HG03521 (cell line): ENCODE data around the gene JCAD.
"Not testable (repeated sequence)": the region's sequence is repeated elsewhere in the genome, so short reads cannot be mapped to it uniquely, and the experiment has no call there.

ENCODE experiments used
- ATAC-seq: cut with Tn5 transposase; IDR thresholded peaks from one replicate; pipeline ENCODE4 v1.9.1; 2021; ENCODE audit warnings: mild to moderate bottlenecking, moderate library complexity; ENCODE audit not compliant: unreplicated experiment

JCAD gene

DNA sequence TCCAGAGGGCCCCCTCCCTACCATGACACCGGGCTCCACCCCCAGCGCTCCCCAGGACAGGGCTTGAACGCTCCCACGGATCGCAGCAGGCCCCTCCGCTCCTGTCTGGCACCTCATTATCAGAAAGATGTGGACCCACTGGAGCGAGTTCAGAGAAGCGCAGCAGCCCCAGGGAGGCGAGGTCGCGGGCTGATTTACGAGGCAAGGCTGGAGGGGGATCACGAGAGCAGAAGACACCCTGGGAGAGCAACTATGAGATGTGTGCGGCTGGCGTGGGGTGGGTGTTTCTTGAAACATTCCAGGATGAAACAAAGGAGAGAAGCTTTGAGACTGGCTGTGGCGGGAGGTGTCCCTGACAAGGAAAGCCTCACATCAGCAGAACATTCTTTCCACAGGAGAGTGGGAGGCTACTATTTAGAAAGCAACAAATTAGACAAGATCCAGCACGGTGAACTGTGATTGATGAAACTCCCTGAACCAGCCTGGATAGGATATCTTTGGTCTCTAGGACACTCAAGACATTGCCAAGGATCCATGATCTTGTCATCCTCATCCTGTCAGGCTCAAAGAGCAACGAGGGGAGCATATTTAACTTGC, 66.0 kb downstream of the JCAD start:
- ATAC-seq, result no peak

DNA sequence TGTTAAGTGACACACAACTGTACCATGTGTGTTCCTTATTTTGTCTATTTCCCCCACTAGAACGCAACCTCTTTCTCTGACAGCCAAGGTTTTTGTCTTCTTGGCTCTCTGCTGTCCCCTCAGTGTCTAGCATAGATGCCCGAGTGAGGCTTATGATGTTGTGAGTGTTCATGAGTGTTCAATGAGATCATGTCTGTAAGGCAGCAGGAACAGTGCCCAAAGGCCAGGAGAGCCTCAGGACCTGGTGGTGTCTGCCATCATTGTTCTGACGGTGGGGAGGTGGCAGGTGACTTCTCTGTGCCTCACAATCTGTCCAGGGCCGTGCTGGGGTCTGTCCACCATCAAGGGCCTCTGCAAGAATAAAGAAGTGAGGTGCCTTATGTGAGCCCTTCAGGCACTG, 66.5 kb downstream of the JCAD start:
- ATAC-seq, result no peak

DNA sequence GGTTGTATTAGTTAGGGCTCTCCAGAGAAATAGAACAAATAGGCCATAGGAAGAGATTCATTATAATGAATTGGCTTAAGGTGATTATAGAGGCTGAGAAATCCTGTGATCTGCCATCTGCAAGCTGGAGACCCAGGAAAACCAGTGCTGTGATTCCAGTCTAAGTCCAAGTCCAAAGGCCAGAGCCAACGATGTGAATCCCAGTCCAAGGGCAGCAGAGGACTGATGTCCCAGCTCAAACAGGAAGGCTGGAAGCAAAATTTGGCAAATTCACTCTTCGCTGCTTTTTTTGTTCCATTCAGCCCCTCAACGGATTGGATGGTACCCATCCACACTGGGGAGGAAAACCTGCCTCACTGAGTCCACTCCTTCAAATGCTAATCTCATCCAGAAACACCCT, 68.0 kb downstream of the JCAD start:
- no peak for ATAC-seq

DNA sequence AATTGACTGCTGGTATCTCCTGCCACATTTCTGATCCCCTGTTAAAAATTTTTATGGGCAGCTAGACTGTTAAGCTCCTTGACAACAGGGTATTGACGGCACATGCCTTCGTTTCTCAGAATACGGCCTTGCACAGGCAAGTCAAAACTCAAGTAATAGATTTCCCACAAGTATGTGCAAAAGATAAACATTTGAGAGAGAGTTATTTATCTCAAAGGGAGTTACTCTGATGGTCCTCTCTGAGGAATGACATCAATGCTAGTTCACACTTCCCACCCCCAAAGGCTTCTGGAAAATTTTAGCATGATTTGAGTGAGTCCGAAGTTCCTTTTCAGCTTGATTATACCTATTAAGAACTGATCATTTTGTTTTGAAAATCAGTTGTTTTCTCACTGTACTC, 71.9 kb downstream of the JCAD start:
- ATAC-seq, result no peak

DNA sequence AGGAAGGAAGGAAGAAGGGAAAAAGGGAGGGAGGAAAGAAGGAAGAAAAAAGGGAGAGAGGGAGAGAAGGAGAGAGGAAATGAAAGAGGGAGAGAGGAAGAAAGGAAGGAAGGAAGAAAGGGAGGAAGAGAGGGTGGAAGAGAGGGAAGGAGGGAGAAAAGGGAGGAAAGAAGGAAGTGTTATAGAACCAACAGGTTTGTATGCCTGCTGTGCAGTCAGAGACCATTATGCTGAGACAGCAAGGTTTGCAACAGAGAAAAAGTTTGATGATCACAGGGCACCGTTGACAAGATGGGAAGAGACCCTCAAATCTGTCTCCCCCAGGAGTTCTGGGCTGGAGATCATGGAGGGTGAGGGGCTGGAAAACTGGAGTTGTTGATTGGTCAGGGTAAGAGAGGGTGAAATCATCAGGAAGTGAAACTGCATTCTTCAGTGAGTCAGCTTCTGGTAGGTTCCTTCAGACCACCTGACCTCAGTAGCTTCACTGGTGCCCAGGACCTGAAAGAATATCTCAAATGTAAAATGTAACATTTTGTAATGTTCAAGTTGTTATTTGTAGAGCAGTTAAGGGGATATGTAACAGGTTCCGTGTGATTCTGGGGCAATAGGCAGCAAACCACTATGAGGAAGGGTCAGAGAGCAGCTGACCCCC, 76.3 kb downstream of the JCAD start:
- no peak for ATAC-seq

DNA sequence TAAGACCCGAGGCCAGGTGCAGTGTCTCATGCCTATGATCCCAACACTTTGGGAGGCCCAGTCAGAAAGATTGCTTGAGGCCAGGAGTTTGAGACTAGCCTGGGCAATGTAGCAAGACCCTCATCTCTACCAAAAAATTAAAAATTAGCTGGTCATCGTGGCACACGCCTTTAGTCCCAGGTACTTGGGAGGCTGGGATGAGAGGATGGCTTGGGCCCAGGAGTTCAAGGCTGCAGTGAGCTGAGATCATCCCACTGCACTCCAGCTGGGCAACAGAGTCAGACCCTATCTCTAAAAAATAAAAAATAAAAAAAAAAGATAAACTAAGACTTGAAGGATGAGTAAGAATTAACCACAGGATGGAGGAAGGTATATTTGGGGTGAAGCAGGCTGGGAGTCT, 77.9 kb downstream of the JCAD start:
- no peak for ATAC-seq

DNA sequence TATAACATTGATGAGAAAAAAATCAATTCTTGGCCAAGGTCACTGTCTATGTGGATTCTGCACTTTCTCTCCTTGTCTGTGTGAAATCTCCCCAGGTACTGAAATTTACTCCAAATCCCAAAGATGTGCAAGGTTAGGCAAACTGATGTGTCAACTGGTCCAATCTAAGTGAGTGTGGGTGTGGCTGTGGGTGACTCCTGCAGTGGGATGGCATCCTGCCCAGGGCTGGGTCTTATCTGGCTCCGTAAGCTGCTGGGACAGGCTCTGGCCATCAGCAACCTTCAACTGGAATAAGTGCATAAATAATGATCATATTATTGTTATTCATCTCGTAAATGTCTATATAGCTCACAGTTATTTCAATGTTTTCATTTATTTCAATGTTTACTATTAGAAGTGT, 79.3 kb downstream of the JCAD start:
- ATAC-seq, result no peak

- not testable (repeated sequence) for ATAC-seq
These were observed 80.0 kb downstream of the JCAD start for GRCh38 chr10:29979421-29979779.

DNA sequence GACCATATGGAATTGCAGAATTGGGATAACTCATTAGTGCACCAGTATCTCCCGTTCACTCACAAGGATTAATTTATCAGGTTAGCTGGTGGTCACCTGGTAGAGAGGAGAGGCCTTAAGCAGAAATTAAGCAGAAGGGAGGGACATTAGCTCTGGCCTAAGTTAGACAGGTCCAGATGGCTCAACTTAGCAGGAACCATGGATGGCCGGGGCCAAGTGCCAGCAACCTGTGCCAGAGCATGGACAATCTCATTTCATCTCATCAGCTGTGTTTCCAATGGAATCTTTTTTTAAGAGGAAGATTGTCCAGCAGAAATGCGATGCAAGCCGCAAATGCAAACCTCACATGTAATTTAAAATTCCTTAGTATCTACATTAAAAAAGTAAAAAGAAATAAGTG, 82.2 kb downstream of the JCAD start:
- ATAC-seq, result no peak

DNA sequence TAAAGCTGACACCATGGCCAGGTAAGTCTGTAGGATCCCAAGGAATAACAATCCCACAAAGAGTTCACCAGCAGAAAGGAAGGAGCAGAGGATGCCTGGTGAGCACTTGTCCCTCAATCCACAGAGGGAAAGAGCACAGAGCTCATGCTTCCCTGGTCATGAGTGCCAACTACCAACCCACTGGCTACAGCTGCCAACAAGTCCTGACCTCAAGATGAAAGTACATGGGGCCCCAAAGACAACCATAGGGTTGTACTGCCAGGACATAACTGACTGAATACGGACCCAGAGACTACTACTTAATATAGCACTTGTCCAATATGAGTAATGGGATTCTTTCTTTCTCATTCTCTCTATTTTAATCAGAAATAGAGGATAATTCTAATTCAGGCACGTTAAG, 83.3 kb downstream of the JCAD start:
- ATAC-seq, result no peak

DNA sequence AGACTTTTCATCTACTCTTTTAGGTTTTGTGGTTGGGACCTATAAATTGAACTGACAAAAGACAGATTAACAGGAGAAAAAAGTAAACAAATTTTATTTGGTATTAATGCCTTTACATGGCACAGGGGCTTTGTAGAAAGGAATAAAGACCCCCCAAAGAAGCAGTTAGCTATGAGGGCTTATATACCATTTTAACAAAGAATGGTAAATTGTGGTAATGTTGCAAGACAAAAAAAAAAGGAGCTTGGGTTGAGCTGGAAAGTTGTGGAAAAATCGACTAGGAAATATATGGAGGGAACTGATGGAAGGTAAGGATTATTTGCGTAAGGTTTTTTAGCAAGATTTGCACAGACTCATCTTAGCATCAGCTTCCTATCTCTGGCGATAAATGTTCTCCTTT, 84.6 kb downstream of the JCAD start:
- no peak for ATAC-seq

DNA sequence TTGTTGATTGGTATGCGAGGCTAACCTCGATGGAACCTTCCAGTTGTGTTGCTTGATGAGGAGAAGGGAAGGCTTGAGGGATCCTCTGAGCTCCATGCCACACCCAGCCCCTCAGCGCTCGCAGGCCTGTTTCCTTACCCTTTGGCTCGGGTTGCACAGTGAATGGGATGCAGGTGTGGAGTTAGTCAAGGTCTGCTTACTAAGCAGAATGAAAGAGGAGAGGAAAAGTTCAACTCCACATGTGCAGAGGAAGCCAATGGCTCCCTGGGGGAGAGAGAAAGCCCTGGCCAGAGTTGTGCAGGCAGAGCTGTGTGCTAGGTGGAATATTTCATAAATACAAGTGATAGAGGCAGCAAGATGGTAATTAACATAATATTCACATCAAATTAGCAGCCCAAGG, 85.5 kb downstream of the JCAD start:
- ATAC-seq, result no peak

DNA sequence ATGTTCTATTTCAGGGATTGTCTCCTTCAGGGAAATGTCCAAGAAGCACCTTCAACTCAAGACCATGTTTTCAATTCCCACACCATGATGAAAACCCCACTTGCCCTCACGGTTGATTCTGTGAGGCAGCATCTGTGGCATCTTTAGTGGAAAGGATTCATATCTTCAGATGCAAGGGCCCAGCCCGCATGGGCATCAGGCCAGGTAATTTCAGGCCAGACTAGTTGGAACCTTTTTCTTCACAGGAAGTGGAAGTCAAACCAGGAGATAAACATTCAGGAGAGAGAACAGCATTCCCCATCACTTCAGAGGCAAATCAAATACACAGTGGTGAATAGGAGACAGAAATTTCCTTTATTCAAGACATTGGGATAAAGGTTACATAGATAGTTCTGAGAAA, 88.8 kb downstream of the JCAD start:
- no peak for ATAC-seq

- no peak for ATAC-seq
These were observed 89.4 kb downstream of the JCAD start for GRCh38 chr10:29970012-29970396.

GRCh38 chr10:29969255-29970011, 90.0 kb downstream of the JCAD start:
- no peak for ATAC-seq

DNA sequence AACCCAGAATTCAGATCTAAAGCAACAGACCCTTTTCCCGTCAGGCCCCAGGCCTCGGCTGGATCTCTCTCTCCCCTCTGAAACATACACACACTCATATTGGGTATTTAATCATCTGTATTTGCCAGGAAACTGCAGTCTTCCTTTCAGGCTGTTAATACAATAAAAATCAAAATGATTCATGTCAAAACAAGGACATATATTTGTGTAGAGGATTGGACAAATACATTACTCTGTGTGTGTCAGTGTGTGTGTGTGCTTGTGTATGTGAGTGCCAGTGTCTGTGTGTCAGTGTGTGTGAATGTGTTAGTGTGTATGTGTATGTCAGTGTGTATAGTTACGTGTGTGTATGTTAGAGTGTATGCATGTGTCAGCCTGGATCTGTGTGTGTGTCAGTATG, 90.8 kb downstream of the JCAD start:
- ATAC-seq, result no peak

DNA sequence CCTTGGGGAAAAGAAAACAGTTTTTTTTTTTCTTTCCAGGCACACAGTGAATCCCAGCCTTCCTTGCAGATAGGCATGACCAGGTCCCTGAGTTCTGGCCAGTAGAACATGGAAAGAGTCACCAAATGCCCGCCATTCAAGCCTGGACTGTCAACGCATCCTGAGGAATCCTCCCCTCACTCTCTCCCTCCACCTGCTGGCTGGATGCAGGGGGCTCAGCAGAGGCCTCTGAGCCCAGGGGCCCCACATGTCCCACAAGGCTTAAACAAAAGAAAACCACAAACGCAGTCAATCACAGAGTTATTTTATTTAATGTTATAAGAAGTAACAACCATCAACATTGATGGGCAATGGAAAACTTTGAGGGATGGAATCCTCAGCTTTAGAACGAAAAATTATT, 93.1 kb downstream of the JCAD start:
- no peak for ATAC-seq
